ENCODE data around the gene NPTX1.

DNA sequence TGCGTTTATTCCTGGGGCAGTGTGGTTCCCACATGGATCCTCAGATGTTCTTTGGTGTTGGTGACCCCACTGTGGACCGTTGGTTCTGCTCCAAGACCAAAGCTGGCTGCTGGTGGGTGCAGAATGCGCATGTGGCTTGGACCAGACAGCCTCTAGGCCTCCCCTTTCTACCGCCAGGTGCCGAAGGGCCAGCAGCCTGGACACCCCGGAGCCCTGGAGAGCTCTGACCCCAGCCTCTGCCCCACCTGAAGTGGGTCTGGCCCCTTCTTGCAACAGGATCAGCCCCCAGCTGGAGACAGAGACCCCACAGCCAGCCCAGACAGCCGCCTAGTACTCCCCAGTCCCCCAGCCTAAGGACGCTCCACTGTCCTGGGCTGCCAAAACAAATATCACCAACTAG is 18.4 kb downstream of the NPTX1 start:
- TF ChIP-seq CTCF (IDR thresholded peaks at IDR 0.05), result no peak
- no peak for TF ChIP-seq POLR2A (IDR thresholded peaks at IDR 0.05)

Data from adrenal gland (tissue), 5 donors.